GM18873 (cell line): ENCODE results near the gene AKR1D1.
"Not testable (repeated sequence)": the region's sequence is repeated elsewhere in the genome, so short reads cannot be mapped to it uniquely, and the experiment has no call there.

Source experiments
- ATAC-seq: cut with Tn5 transposase; IDR thresholded peaks from one replicate; pipeline ENCODE4 v1.9.1; 2021; ENCODE audit warnings: mild to moderate bottlenecking, moderate library complexity, moderate number of reproducible peaks; ENCODE audit not compliant: unreplicated experiment, low FRiP score

The AKR1D1 gene

DNA sequence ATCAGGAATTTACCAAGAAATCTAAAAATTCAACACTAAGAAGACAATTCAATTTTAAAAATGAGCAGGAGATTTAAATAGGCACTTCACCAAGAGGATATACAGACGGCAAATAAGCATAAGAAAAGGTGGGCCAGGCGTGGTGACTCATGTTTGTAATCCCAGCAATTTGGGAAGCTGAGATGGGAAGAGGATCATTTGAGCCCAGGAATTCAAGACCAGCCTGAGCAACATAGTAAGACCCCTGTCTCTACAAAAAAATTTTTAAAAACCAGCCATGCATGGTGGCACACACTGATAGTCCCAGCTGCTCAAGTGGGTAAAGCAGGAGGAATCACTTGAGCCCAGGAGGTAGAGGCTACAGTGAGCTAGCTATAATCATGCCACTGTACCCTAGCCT lies 3.5 kb upstream of the AKR1D1 start:
- ATAC-seq = no peak

- no peak for ATAC-seq
Observed at GRCh38 chr7:138074121-138074520, 2.1 kb upstream of the AKR1D1 start.

- ATAC-seq = no peak
Observed at GRCh38 chr7:138074540-138074939, 1.7 kb upstream of the AKR1D1 start.

GRCh38 chr7:138075350-138075749 lies 909 bp upstream of the AKR1D1 start:
- ATAC-seq = no peak

- not testable (repeated sequence) for ATAC-seq
Observed at GRCh38 chr7:138075786-138076185, 473 bp upstream of the AKR1D1 start.

GRCh38 chr7:138077809-138078208 lies 1.6 kb downstream of the AKR1D1 start:
- no peak for ATAC-seq

DNA sequence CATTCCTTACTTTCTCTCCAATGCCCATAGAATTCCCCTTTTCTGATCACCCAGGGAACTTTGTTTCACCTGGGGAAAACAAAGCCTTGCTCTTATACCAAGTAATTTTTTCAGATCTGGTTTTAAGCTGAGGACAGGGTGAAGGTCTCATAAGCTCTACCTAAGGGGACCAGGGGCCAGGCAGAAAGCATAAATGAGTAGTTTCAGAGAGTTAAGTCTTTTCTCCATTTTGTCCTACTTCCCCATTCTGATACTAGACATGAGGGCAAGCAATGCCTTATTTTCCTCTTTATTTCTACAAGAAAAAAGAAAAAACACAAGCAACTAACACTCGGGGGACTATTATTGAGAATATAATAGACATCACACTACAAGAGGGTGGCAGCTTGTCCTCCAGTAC lies 2.9 kb downstream of the AKR1D1 start:
- ATAC-seq = no peak

DNA sequence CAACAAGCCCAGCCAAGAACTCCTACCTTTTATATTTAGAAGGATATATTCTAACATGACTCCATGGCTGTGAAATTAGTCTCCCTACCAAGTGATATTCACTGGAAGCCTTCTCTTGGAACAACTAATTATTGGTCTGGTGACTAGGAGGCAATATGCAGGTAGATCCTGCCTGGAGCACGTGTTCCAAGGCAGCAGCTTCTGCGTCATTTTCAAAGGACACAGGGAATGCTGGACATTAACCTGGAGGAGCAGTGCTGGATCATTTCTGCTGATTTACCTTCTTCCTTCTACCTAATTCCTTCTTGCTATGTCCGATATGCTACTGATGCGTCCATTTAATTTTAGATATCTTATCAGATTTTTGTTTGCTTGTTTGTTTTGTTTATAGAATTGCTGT lies 5.6 kb downstream of the AKR1D1 start:
- no peak for ATAC-seq

DNA sequence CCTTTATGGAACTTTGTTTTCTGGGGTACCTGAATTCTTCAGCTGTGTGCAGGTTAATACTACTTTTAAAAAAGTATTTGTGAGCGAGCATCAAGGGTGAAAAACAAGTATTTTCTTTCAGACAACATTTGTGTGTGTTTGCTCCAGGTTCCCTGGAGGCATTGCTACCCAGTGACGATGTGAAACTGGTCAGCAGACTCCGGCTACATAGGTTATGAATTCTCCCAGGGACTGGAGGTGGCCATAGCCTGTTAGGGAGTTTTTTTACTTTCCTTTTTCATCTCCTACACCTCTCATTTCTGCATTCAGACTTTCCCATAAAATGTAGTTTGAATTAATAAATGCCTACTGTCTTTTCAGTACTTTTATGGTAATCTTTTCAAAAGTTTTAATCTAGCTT lies 7.6 kb downstream of the AKR1D1 start:
- no peak for ATAC-seq

DNA sequence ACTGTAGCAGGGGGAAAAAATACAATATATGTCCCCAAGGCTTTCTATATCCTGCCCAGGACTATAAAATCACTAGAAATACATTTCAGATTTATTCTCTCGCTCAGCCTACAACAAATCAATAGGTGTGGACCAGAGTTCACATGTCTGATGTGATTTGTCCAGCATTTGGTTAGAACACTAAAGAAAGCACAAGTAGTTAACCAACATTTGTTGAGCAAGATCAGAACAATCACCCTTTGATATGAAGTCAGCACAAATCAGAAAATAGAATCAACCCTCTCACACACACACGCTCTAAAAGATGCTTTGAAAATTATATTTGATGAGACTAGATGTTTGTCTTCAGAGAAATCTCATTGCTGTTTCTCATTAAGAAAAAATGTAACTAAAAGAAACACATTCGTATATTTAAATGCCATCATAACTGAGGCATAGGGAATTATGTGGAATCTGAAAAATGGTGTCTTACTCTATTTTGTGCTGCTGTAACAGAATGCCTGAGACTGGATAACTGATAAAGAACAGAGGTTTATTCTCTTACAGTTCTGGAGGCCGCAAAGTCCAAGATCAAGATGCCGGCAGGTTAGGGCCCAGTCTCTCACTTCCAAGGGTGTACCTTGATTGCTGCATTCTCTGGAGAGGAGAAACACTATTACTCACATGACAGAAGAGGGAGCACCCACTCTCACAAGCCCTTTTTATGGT lies 10.5 kb downstream of the AKR1D1 start:
- no peak for ATAC-seq

DNA sequence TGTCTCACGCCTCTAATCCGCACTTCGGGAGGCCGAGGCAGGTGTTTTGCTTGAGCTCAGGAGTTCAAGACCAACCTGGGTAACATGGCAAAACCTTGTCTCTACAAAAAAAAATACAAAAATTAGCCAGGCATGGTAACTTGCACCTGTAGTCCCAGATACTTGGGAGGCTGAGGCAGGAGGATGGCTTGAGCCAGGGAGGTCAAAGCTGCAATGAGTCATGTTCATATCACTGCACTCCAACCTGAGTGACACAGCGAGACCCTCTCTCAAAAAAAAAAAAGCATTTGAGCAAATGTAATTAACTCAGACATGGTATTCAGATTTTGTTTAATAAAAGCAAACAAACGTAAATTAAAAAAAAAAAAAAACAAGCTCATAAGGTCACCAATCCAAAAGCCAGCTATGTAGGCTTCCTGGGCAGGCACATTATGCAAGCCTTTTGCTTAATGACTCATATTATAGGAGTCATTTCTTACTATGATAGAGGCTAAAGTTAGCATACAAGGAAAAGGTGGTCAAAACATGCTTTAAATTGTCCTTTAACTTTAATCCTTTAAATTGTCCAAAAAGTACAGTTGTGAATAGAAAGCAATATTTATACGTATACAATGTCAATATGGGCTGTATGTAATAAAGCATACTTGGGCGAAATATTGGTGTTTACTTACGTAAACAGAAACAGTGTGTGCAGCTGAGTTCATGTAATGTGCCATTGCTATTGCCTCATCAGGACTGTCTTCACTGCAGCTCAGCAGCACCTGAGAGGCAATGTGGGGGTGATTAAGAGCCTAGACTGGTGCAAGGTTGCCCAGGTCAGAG lies 13.0 kb downstream of the AKR1D1 start:
- ATAC-seq = no peak

- ATAC-seq = no peak
Observed at GRCh38 chr7:138091032-138091431, 14.8 kb downstream of the AKR1D1 start.

- not testable (repeated sequence) for ATAC-seq
Observed at GRCh38 chr7:138091840-138092239, 15.6 kb downstream of the AKR1D1 start.

DNA sequence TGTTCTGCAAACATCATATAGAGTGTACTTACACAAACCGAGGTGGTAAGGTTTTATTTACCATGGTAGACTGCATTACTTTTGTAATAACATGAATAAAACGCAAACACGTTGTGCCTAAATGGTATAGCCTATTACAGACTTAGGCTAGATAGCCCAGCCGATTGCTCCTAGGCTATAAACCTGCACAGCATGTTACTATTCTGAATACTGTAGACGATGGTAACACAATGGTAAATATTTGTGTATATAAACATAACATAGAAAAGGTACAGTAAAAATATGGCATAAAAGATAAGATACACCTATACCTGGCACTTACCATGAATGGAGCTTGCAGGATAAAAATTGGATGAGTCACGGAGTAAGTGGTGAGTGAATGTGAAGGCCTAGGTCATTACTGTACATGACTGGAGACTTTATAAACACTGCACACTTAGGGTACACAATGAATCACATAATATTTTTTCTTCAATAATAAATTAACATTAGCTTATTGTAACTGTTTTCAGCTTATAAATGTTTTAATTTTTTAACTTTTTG lies 16.3 kb downstream of the AKR1D1 start:
- ATAC-seq = no peak

- no peak for ATAC-seq
Observed at GRCh38 chr7:138095972-138096935, 20.0 kb downstream of the AKR1D1 start.

DNA sequence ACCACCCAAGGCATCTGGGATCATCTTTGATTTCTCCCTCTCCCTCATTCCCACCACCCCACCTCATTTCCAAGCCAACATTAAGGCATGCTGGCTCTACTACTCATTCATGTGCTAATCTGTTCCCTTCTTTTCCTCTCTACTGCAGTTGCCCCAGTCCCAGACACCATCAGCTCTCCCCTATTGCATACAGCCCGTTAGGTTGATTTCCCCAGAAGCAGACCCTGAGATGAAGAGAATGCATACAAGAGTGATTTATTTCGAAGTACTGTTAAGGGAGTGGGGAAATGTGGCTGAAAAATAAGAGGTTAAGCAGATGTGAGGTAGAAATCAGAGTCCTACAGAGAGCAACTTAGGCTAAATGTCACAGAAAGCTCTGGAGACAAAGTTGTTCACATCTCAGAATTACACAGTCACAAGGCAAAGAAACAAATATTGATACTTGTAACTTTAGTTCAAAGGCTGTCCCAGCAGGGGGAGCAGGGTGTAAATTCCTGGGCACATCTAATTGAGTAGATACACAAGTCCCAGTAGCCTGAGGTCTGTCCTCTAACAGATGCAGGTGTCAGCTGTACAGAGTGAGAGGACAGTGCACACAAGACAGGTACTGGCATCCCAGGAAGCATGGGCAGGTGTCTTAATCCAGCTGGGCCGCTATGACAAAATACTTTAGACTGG lies 20.9 kb downstream of the AKR1D1 start:
- no peak for ATAC-seq

GRCh38 chr7:138099813-138100212 lies 23.6 kb downstream of the AKR1D1 start:
- no peak for ATAC-seq

DNA sequence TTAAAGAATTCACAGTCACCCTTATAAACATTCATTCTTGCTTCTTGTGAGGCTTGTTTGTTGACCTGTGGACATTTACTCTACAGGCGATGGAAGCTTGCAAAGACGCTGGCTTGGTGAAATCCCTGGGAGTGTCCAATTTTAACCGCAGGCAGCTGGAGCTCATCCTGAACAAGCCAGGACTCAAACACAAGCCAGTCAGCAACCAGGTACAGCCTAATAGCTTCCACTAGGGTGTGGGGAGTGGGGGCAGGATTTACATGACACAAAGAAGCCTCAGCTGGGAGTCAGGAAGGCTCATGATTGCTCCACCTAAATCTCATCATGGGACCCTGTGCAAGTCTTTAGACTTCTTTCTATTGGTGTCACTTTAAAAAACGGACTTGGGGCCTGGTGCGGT lies 29.0 kb downstream of the AKR1D1 start:
- no peak for ATAC-seq

DNA sequence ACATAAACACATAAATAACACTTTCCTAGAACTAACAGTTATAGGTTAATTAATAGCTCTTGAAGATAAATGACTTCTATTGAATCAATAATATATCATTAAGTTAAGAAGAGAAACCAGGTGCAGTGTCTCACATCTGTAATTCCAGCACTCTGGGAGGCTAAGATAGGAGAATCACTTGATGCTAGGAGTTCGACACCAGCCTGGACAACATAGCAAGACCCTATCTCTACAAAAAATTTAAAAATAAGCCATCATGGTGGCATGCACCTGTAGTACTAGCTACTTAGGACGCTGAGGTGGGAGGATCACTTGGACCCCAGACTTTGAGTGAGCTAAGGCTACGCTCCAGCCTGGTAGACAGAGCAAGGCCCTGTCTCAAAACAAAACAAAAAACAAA lies 38.8 kb downstream of the AKR1D1 start:
- no peak for ATAC-seq

DNA sequence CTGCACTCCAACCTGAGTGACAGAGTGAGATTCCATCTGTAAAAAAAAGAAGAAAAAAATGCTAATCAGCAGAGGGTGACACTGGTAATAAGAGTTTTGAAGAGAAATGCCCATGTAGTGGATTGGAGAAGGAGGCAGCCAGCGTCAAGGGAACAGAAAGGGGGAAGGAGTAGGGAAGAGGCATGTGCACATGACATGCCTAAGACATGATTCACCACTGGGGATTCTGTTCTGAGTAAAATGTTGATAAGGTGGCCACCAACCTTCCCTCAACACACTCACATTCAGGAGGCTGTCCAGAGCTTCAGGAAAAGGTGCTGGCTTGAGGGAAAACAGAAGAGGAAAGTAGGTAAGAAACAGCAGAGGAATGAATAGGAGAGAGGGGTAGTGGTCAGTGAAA lies 39.9 kb downstream of the AKR1D1 start:
- no peak for ATAC-seq
